SU-DHL-6 (cell line): ENCODE measurements around the gene CYP1A1.

Source experiments
- CTCF ChIP-seq: fragments of 200-600 bp; sonication (generic); IDR thresholded peaks from one replicate; pipeline ENCODE4 v1.5.1; 2017; ENCODE audit warnings: antibody characterized with exemption, mild to moderate bottlenecking, low read length, moderate library complexity; ENCODE audit not compliant: insufficient read depth, poor library complexity, severe bottlenecking
- EZH2phosphoT487 ChIP-seq: fragments of 200-600 bp; sonication (generic), shearing (Covaris generic); conservative IDR thresholded peaks from 2 replicates; pipeline ENCODE4 v1.6.1; 2018; ENCODE audit warnings: mild to moderate bottlenecking, antibody characterized with exemption, low read length, moderate library complexity, mixed read lengths

GRCh38 chr15:74754593-74755215 lies 29.4 kb upstream of the CYP1A1 start:
- TF ChIP-seq CTCF, result no peak
- TF ChIP-seq EZH2phosphoT487, result no peak
